ENCODE results near the gene MRGPRF. TPM values are rescaled to one million over a fixed set of nuclear protein-coding genes. Genes with fewer than 3 reads are reported as not detected.

The MRGPRF gene
- polyA plus RNA-seq, 2 of the 4 experiments (the other 2 are of a cell fraction): 0.04 TPM; not detected in 1

GRCh38 chr11:69050592-69051380 is 37.7 kb upstream of the MRGPRF start:
- CTCF ChIA-PET: interaction anchor here (1.2 to 1.3 kb wide), 2 partner anchors 51 to 619 kb away, joined by 3 to 5 read pairs; no protein-coding TSS in a partner anchor
- POLR2A ChIA-PET: no interaction called here

GRCh38 chr11:69049490-69049867 is 36.4 kb upstream of the MRGPRF start:
- ChIA-PET CTCF (interaction anchor here (1.2 to 1.8 kb wide), 4 partner anchors 10 to 621 kb away, joined by 3 to 5 read pairs (median 4); no protein-coding TSS in a partner anchor), POLR2A (no interaction called here)
- 29% methylated on average over 15 of the region's 15 CpGs for WGBS (ENCODE audit: missing lambda C conversion rate)
- no peak for ATAC-seq
- Histone ChIP-seq H3K27ac (peak overlapping the region; percentile 92 to 96), H3K9me3 (no peaks in the 10 kb centered on the region), H3K4me3 (peak overlapping the region; percentile 99), H3K4me2 (peak overlapping the region; percentile 97), H3K4me1 (peaks cover 13% of the 10 kb centered on the region; the same call in 2 of the 3 replicates)
- no peak for FAIRE-seq
- DNase-seq (ENCODE audit: low read depth in 1 of 2, low spot score in 1 of 2): peak in 1 of 2 experiments; percentile 25
- no peak for TF ChIP-seq CBX2 (IDR thresholded peaks at IDR 0.05; ENCODE audit: borderline replicate concordance, low read depth)
- TF ChIP-seq CHD4 (IDR thresholded peaks at IDR 0.05; ENCODE audit: borderline replicate concordance): 0 out of 2 replicates have a peak, but pooled peaks have one; percentile 22
- TF ChIP-seq HOXB13 (CRISPR knock-in tag; IDR thresholded peaks at IDR 0.05; ENCODE audit: low read depth): no peak

More at GRCh38 chr11:69050592-69051380, 37.7 kb upstream of the MRGPRF start:
- WGBS (ENCODE audit: missing lambda C conversion rate): 79% methylated on average over 15 of the region's 18 CpGs
- TF ChIP-seq E2F6 (IDR thresholded peaks at IDR 0.05; ENCODE audit: borderline replicate concordance, low read depth) (no peak), SMC3 (IDR thresholded peaks at IDR 0.05) (no peak)
- no peak for FAIRE-seq
- H3K4me2 ChIP-seq: no peak overlapping the region
- no peak for DNase-seq (ENCODE audit: low read depth in 1 of 2, low spot score in 1 of 2)
- peaks cover 10% of the 10 kb centered on the region; the same call in 2 of the 3 replicates for H3K4me1 ChIP-seq
- no peaks in the 10 kb centered on the region for H3K9me3 ChIP-seq
- H3K4me3 ChIP-seq: no peak overlapping the region
- ATAC-seq: no peak
- no peak overlapping the region for H3K27ac ChIP-seq

DNA sequence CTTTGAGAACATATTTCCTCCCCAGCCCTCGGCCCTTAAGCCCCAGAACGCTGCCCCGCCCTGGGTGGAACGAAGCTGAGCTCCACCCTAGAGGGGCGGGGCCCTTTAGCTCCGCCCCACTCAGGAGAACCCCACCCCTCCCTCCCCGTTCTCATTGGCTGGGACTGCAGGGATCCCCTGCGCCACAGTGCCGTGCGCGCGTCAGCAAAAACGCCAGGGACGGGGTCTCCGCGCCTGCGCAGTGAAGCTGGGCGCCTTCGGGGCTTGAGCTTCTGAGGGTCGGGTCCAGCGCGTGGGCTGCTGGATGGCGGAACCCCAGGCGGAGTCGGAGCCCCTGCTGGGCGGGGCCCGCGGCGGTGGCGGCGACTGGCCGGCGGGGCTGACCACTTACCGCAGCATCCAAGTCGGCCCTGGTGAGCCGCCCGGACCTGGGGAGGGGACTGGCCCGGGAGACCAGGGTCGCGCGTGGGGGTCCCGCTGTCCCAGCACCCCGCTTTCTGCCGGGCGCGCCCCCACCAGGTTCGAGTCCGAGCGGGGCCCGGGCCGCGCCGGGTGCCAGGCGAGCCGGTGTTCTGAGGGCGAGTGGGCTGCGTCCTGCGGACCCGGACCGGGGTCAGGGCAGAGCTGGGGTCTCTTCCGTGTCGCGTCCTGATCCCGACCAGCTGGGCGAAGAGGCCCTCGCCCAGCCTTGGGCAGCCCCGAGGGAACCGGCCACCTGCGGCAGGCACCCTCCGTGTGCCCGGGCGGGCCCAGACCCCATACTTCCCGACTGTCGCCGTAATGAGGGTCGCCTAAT is 35.8 kb upstream of the MRGPRF start, which contains the start of gene TPCN2:
TSS of gene TPCN2 (plus strand) at position 239 of the 796 bp plus-strand sequence. CDS start at position 305, 66 bp downstream.
- Histone ChIP-seq H3K4me2 (peak within 1 kb of the TSS; percentile 97), H3K4me3 (peak within 1 kb of the TSS; percentile 99), H3K9me3 (no peaks in the 10 kb centered on the region), H3K4me1 (peaks cover 19% of the 10 kb centered on the region; the same call in 2 of the 3 replicates), H3K27ac (peak within 1 kb of the TSS; percentile 92 to 96)
- ChIA-PET POLR2A (interaction anchor here (0.6 to 1.2 kb wide), 4 partner anchors 10 to 206 kb away, joined by 3 read pairs; no protein-coding TSS in a partner anchor), CTCF (interaction anchor here (0.6 to 1.8 kb wide), 3 partner anchors 11 to 281 kb away, joined by 3 to 4 read pairs (median 3); no protein-coding TSS in a partner anchor)
- WGBS (ENCODE audit: missing lambda C conversion rate): 3% methylated on average over 27 of the region's 76 CpGs
- peak; percentile 86 to 91 for ATAC-seq
- DNase-seq (ENCODE audit: low read depth in 1 of 2, low spot score in 1 of 2): peak; percentile 95 to 98
- FAIRE-seq: no peak
- TF ChIP-seq E2F6 (IDR thresholded peaks at IDR 0.05; ENCODE audit: borderline replicate concordance, low read depth): no peak
- TF ChIP-seq CEBPB (IDR thresholded peaks at IDR 0.05): no peak
- TF ChIP-seq POLR2A (IDR thresholded peaks at IDR 0.05; ENCODE audit: low read length): peak; percentile 87
- TF ChIP-seq PBX3 (IDR thresholded peaks at IDR 0.05): no peak
- TF ChIP-seq EHMT2 (IDR thresholded peaks at IDR 0.05; ENCODE audit: low read depth): no peak
- no peak for TF ChIP-seq HEYL (CRISPR knock-in tag; IDR thresholded peaks at IDR 0.05)
- TF ChIP-seq MYC (IDR thresholded peaks at IDR 0.05; ENCODE audit: borderline replicate concordance, low read length): no peak
- no peak for TF ChIP-seq TP53 (CRISPR knock-in tag; IDR thresholded peaks at IDR 0.05)
- no peak for TF ChIP-seq FOSL2 (IDR thresholded peaks at IDR 0.05)
- TF ChIP-seq FOSL2 (CRISPR knock-in tag; IDR thresholded peaks at IDR 0.05): no peak
- TF ChIP-seq PHF8 (IDR thresholded peaks at IDR 0.05; ENCODE audit: borderline replicate concordance, low read depth): peak; percentile 66
- TF ChIP-seq RNF2 (IDR thresholded peaks at IDR 0.05; ENCODE audit: borderline replicate concordance, low read depth): no peak
- TF ChIP-seq TFCP2L1 (CRISPR knock-in tag; IDR thresholded peaks at IDR 0.05): no peak
- TF ChIP-seq JUNB (IDR thresholded peaks at IDR 0.05): no peak
- TF ChIP-seq SMC3 (IDR thresholded peaks at IDR 0.05): 0 out of 3 replicates have a peak, but pooled peaks have one; percentile 0
- TF ChIP-seq CHD2 (IDR thresholded peaks at IDR 0.05; ENCODE audit: low read length, partially characterized antibody): no peak
- TF ChIP-seq NR3C1 (IDR thresholded peaks at IDR 0.05): no peak
- TF ChIP-seq, protein P1, sequence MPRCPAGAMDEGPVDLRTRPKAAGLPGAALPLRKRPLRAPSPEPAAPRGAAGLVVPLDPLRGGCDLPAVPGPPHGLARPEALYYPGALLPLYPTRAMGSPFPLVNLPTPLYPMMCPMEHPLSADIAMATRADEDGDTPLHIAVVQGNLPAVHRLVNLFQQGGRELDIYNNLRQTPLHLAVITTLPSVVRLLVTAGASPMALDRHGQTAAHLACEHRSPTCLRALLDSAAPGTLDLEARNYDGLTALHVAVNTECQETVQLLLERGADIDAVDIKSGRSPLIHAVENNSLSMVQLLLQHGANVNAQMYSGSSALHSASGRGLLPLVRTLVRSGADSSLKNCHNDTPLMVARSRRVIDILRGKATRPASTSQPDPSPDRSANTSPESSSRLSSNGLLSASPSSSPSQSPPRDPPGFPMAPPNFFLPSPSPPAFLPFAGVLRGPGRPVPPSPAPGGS (IDR thresholded peaks at IDR 0.05): no peak
- TF ChIP-seq MAFK (IDR thresholded peaks at IDR 0.05; ENCODE audit: partially characterized antibody): peak; percentile 47
- no peak for TF ChIP-seq ZC3H11A (IDR thresholded peaks at IDR 0.05)
- TF ChIP-seq, protein P2, sequence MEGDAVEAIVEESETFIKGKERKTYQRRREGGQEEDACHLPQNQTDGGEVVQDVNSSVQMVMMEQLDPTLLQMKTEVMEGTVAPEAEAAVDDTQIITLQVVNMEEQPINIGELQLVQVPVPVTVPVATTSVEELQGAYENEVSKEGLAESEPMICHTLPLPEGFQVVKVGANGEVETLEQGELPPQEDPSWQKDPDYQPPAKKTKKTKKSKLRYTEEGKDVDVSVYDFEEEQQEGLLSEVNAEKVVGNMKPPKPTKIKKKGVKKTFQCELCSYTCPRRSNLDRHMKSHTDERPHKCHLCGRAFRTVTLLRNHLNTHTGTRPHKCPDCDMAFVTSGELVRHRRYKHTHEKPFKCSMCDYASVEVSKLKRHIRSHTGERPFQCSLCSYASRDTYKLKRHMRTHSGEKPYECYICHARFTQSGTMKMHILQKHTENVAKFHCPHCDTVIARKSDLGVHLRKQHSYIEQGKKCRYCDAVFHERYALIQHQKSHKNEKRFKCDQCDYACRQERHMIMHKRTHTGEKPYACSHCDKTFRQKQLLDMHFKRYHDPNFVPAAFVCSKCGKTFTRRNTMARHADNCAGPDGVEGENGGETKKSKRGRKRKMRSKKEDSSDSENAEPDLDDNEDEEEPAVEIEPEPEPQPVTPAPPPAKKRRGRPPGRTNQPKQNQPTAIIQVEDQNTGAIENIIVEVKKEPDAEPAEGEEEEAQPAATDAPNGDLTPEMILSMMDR (IDR thresholded peaks at IDR 0.05): no peak
- TF ChIP-seq KDM1A (IDR thresholded peaks at IDR 0.05; ENCODE audit: low read depth): no peak
- no peak for TF ChIP-seq EP300 (IDR thresholded peaks at IDR 0.05)
- TF ChIP-seq GATA3 (IDR thresholded peaks at IDR 0.05; ENCODE audit: borderline replicate concordance): no peak
